Mesodermal cell (in vitro differentiated cells): ENCODE measurements around the gene PRKAR2B.
"Not testable (repeated sequence)": the region's sequence is repeated elsewhere in the genome, so short reads cannot be mapped to it uniquely, and the experiment has no call there.

Source experiments
- H3K27ac ChIP-seq: 2 replicates; pipeline ENCODE4 v1.7.0; 2013; ENCODE audit warnings: mild to moderate bottlenecking, low read depth, low read length, moderate library complexity; ENCODE audit not compliant: severe bottlenecking
- H3K36me3 ChIP-seq: 2 replicates; pipeline ENCODE4 v1.7.1; 2013; ENCODE audit warnings: mild to moderate bottlenecking, low read length, moderate library complexity; ENCODE audit not compliant: control insufficient read depth, insufficient read depth
- H3K4me1 ChIP-seq: one replicate; pipeline ENCODE4 v1.7.1; 2013; ENCODE audit warnings: mild to moderate bottlenecking, low read length; ENCODE audit not compliant: insufficient read depth, control insufficient read depth, poor library complexity, severe bottlenecking
- H3K4me3 ChIP-seq: 2 replicates; pipeline ENCODE4 v1.7.0; 2013; ENCODE audit warnings: low read length, control low read depth, mild to moderate bottlenecking; ENCODE audit not compliant: insufficient read depth, poor library complexity, severe bottlenecking; ENCODE audit errors: extremely low read depth
- H3K9me3 ChIP-seq: 2 replicates; pipeline ENCODE4 v1.7.1; 2013; ENCODE audit warnings: mild to moderate bottlenecking, low read length, moderate library complexity; ENCODE audit not compliant: control insufficient read depth
- WGBS, 2 experiments: methylation state at CpG; one replicate each; pipeline ENCODE4 v1.1.5; 2013; ENCODE audit warnings: missing lambda C conversion rate in 2 of 2; ENCODE audit not compliant: insufficient coverage in 2 of 2; 5-methylcytosine and 5-hydroxymethylcytosine counted together

The PRKAR2B gene

DNA sequence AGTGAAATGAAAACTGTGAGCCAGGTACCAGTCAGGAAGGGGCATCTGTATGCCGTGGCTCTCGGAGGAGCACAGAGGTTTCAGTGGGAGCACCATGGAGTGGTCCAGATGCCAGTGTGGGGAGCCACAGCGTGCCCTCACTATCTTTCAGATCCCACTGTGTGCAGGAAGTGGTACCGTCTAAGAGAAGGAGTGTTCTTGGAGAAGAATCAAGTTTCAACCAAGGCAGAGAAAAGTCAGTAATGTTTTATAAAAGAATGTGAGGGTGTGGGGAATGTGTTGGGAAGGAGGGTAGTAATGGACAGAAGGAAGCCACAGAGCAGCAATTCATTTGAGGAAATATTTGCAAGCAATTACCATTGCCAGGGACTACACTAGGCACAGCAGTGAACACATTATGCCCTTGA is 35.6 kb downstream of the PRKAR2B start:
- no peak overlapping the region for H3K4me3 ChIP-seq
- H3K4me1 ChIP-seq, result peaks cover 18% of the 10 kb centered on the region
- H3K36me3 ChIP-seq, result no peaks in the 10 kb centered on the region
- H3K9me3 ChIP-seq, result no peaks in the 10 kb centered on the region
- H3K27ac ChIP-seq, result no peak overlapping the region
- 89 to 98% methylated on average over 3 to 4 of the region's 4 CpGs for WGBS, 2 experiments

GRCh38 chr7:107080533-107080932 is 36.0 kb downstream of the PRKAR2B start:
- H3K4me3 ChIP-seq, result no peak overlapping the region
- 85% methylated on average over 2 of the region's 2 CpGs; no CpG with 5 or more reads in 1 of the 2 experiments for WGBS, 2 experiments
- H3K27ac ChIP-seq, result no peak overlapping the region
- peaks cover 18% of the 10 kb centered on the region for H3K4me1 ChIP-seq
- H3K9me3 ChIP-seq, result no peaks in the 10 kb centered on the region
- no peaks in the 10 kb centered on the region for H3K36me3 ChIP-seq

- Histone ChIP-seq H3K36me3 (no peaks in the 10 kb centered on the region), H3K4me3 (no peak overlapping the region)
These were observed 40.7 kb downstream of the PRKAR2B start for GRCh38 chr7:107085180-107085579.

GRCh38 chr7:107089627-107090026 is 45.1 kb downstream of the PRKAR2B start:
- no peak overlapping the region for H3K4me3 ChIP-seq
- no peaks in the 10 kb centered on the region for H3K36me3 ChIP-seq
- no peaks in the 10 kb centered on the region for H3K4me1 ChIP-seq
- H3K9me3 ChIP-seq, result no peaks in the 10 kb centered on the region
- H3K27ac ChIP-seq, result no peak overlapping the region

More at GRCh38 chr7:107085180-107085579, 40.7 kb downstream of the PRKAR2B start:
- H3K4me1 ChIP-seq, result peaks cover 3% of the 10 kb centered on the region
- H3K9me3 ChIP-seq, result no peaks in the 10 kb centered on the region
- no peak overlapping the region for H3K27ac ChIP-seq

- Histone ChIP-seq H3K36me3 (no peaks in the 10 kb centered on the region), H3K4me1 (no peaks in the 10 kb centered on the region), H3K27ac (no peak overlapping the region), H3K9me3 (no peaks in the 10 kb centered on the region), H3K4me3 (no peak overlapping the region)
- WGBS, 2 experiments, result 22% methylated on average over 1 of the region's 2 CpGs; no CpG with 5 or more reads in 1 of the 2 experiments
These were observed 46.0 kb downstream of the PRKAR2B start for GRCh38 chr7:107090457-107090856.

GRCh38 chr7:107091306-107091705 is 46.8 kb downstream of the PRKAR2B start:
- 46 to 70% methylated on average over 2 of the region's 2 CpGs for WGBS, 2 experiments
- no peak overlapping the region for H3K4me3 ChIP-seq

GRCh38 chr7:107093671-107094070 is 49.2 kb downstream of the PRKAR2B start:
- not testable (repeated sequence) for H3K4me1 ChIP-seq, H3K9me3 ChIP-seq, H3K27ac ChIP-seq, H3K4me3 ChIP-seq, H3K36me3 ChIP-seq
- WGBS, 2 experiments, result no CpG with 5 or more reads among the region's 5 CpGs

More at GRCh38 chr7:107091306-107091705, 46.8 kb downstream of the PRKAR2B start:
- Histone ChIP-seq H3K4me1 (no peaks in the 10 kb centered on the region), H3K27ac (no peak overlapping the region), H3K9me3 (no peaks in the 10 kb centered on the region), H3K36me3 (no peaks in the 10 kb centered on the region)

GRCh38 chr7:107099154-107099553 is 54.6 kb downstream of the PRKAR2B start:
- peaks cover 19% of the 10 kb centered on the region for H3K4me1 ChIP-seq
- not testable (repeated sequence) for H3K4me3 ChIP-seq, H3K27ac ChIP-seq, H3K9me3 ChIP-seq, H3K36me3 ChIP-seq
- 88 to 99% methylated on average over 10 to 12 of the region's 12 CpGs for WGBS, 2 experiments

GRCh38 chr7:107100824-107101223 is 56.3 kb downstream of the PRKAR2B start:
- no CpG with 5 or more reads among the region's 1 CpG for WGBS, 2 experiments
- H3K4me1 ChIP-seq, result peaks cover 34% of the 10 kb centered on the region
- no peaks in the 10 kb centered on the region for H3K9me3 ChIP-seq
- H3K27ac ChIP-seq, result no peak overlapping the region
- H3K36me3 ChIP-seq, result no peaks in the 10 kb centered on the region
- no peak overlapping the region for H3K4me3 ChIP-seq

- Histone ChIP-seq H3K9me3 (no peaks in the 10 kb centered on the region), H3K4me1 (peaks cover 40% of the 10 kb centered on the region)
- WGBS, 2 experiments, result 82 to 88% methylated on average over 2 to 4 of the region's 4 CpGs
These were observed 58.9 kb downstream of the PRKAR2B start for GRCh38 chr7:107103369-107103768.

DNA sequence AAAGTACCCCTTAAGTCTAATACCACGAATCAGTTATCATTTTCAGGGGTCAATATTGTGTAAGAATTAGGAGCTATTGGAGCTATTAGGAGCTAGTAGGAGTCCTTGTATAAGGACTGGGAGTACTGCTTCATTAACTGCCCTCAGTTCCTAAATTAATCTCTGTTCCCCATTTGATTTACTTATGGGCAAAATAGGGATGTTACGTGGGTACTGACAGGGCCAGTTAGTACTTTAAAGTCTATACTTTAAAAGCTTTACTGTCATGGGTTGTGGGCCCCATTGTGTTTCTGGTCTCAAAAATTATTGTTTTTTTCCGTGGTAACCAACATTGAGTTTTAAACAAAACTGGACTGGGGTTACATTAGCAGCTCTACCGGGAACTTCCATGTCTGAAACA is 60.3 kb downstream of the PRKAR2B start:
- H3K4me1 ChIP-seq, result peaks cover 40% of the 10 kb centered on the region
- WGBS, 2 experiments, result 100% methylated on average over 2 of the region's 4 CpGs; no CpG with 5 or more reads in 1 of the 2 experiments

More at GRCh38 chr7:107103369-107103768, 58.9 kb downstream of the PRKAR2B start:
- H3K4me3 ChIP-seq, result no peak overlapping the region
- peak overlapping the region; percentile 69 for H3K27ac ChIP-seq
- H3K36me3 ChIP-seq, result no peaks in the 10 kb centered on the region

More for the DNA sequence above, 60.3 kb downstream of the PRKAR2B start:
- Histone ChIP-seq H3K36me3 (no peaks in the 10 kb centered on the region), H3K27ac (peak overlapping the region; percentile 33), H3K9me3 (no peaks in the 10 kb centered on the region), H3K4me3 (no peak overlapping the region)
